Adipocyte (in vitro differentiated cells): ENCODE measurements around the gene ELMOD3.
"Not testable (repeated sequence)": the region's sequence is repeated elsewhere in the genome, so short reads cannot be mapped to it uniquely, and the experiment has no call there.

Experiments used
- DNase-seq: peaks from one replicate; pipeline ENCODE4 v3.0.0-alpha.2; 2015; ENCODE audit warnings: low read depth
- H3K27me3 ChIP-seq: replicated peaks from 2 replicates; pipeline ENCODE4 v1.7.0; 2013; ENCODE audit warnings: mild to moderate bottlenecking, low read length, moderate library complexity; ENCODE audit not compliant: control insufficient read depth, insufficient read depth
- H3K36me3 ChIP-seq: 2 replicates; pipeline ENCODE4 v1.7.0; 2013; ENCODE audit warnings: low read length, mild to moderate bottlenecking, moderate library complexity; ENCODE audit not compliant: control insufficient read depth, insufficient read depth, severe bottlenecking
- H3K4me1 ChIP-seq: 2 replicates; pipeline ENCODE4 v1.7.0; 2013; ENCODE audit warnings: mild to moderate bottlenecking, low read length, moderate library complexity; ENCODE audit not compliant: control insufficient read depth, insufficient read depth
- H3K4me3 ChIP-seq: 2 replicates; pipeline ENCODE4 v1.7.0; 2013; ENCODE audit warnings: mild to moderate bottlenecking, low read length, moderate library complexity
- H3K9ac ChIP-seq: 2 replicates; pipeline ENCODE4 v1.7.0; 2013; ENCODE audit warnings: mild to moderate bottlenecking, low read length, moderate library complexity
- H3K9me3 ChIP-seq: 2 replicates; pipeline ENCODE4 v1.7.0; 2013; ENCODE audit warnings: mild to moderate bottlenecking, low read length, moderate library complexity; ENCODE audit not compliant: control insufficient read depth

The ELMOD3 gene

GRCh38 chr2:85411405-85411748 is 56.8 kb downstream of the ELMOD3 start:
- Histone ChIP-seq H3K9me3 (no peaks in the 10 kb centered on the region), H3K4me3 (no peak overlapping the region), H3K27me3 (no peaks in the 10 kb centered on the region), H3K36me3 (no peaks in the 10 kb centered on the region), H3K4me1 (peaks cover 36% of the 10 kb centered on the region), H3K9ac (no peak overlapping the region)
- DNase-seq, result no peak

- peaks cover 31% of the 10 kb centered on the region for H3K4me1 ChIP-seq
- H3K27me3 ChIP-seq, result no peaks in the 10 kb centered on the region
- H3K9me3 ChIP-seq, result no peaks in the 10 kb centered on the region
- peak; percentile 84 for DNase-seq
- no peaks in the 10 kb centered on the region for H3K36me3 ChIP-seq
- peak overlapping the region; percentile 86 for H3K9ac ChIP-seq
- peak overlapping the region; percentile 87 for H3K4me3 ChIP-seq
These were observed 59.2 kb downstream of the ELMOD3 start for GRCh38 chr2:85413592-85414420.

- not testable (repeated sequence) for H3K9me3 ChIP-seq, DNase-seq, H3K36me3 ChIP-seq, H3K27me3 ChIP-seq
- peaks cover 36% of the 10 kb centered on the region for H3K4me1 ChIP-seq
- H3K9ac ChIP-seq, result peak overlapping the region; percentile 86
- H3K4me3 ChIP-seq, result peak overlapping the region; percentile 87
These were observed 59.8 kb downstream of the ELMOD3 start for GRCh38 chr2:85414421-85414759.

- Histone ChIP-seq H3K4me3 (no peak overlapping the region), H3K36me3 (no peaks in the 10 kb centered on the region), H3K9ac (no peak overlapping the region), H3K9me3 (no peaks in the 10 kb centered on the region), H3K4me1 (peaks cover 41% of the 10 kb centered on the region), H3K27me3 (no peaks in the 10 kb centered on the region)
- DNase-seq, result no peak
These were observed 60.4 kb downstream of the ELMOD3 start for GRCh38 chr2:85414761-85415553.

GRCh38 chr2:85415980-85416650 is 61.5 kb downstream of the ELMOD3 start:
- H3K4me1 ChIP-seq, result peaks cover 44% of the 10 kb centered on the region
- no peaks in the 10 kb centered on the region for H3K9me3 ChIP-seq
- DNase-seq, result no peak
- H3K4me3 ChIP-seq, result no peak overlapping the region
- no peaks in the 10 kb centered on the region for H3K27me3 ChIP-seq
- no peak overlapping the region for H3K9ac ChIP-seq
- H3K36me3 ChIP-seq, result no peaks in the 10 kb centered on the region

GRCh38 chr2:85418132-85419008 is 63.8 kb downstream of the ELMOD3 start, which contains the start of gene SH2D6:
SH2D6 (plus strand) TSS chr2:85418714; CDS start chr2:85429466, 10,752 bp downstream.
- Histone ChIP-seq H3K27me3 (no peaks in the 10 kb centered on the region), H3K4me1 (peaks cover 43% of the 10 kb centered on the region), H3K36me3 (no peaks in the 10 kb centered on the region), H3K4me3 (peak within 1 kb of the TSS; percentile 89), H3K9ac (peak within 1 kb of the TSS; percentile 95), H3K9me3 (no peaks in the 10 kb centered on the region)
- DNase-seq, result peak; percentile 91

- Histone ChIP-seq H3K9ac (peak overlapping the region; percentile 95), H3K4me3 (peak overlapping the region; percentile 89), H3K36me3 (no peaks in the 10 kb centered on the region), H3K27me3 (no peaks in the 10 kb centered on the region), H3K9me3 (no peaks in the 10 kb centered on the region), H3K4me1 (peaks cover 35% of the 10 kb centered on the region)
- DNase-seq, result no peak
These were observed 64.6 kb downstream of the ELMOD3 start for GRCh38 chr2:85419009-85419675.

- peak overlapping the region; percentile 68 for H3K4me3 ChIP-seq
- peak; percentile 90 for DNase-seq
- peak overlapping the region; percentile 95 for H3K9ac ChIP-seq
- peaks cover 32% of the 10 kb centered on the region for H3K4me1 ChIP-seq
- H3K9me3 ChIP-seq, result no peaks in the 10 kb centered on the region
- no peaks in the 10 kb centered on the region for H3K27me3 ChIP-seq
- no peaks in the 10 kb centered on the region for H3K36me3 ChIP-seq
These were observed 66.1 kb downstream of the ELMOD3 start for GRCh38 chr2:85420536-85421259.

- Histone ChIP-seq H3K9me3 (no peaks in the 10 kb centered on the region), H3K4me1 (peaks cover 32% of the 10 kb centered on the region), H3K9ac (peak overlapping the region; percentile 95), H3K36me3 (no peaks in the 10 kb centered on the region), H3K27me3 (no peaks in the 10 kb centered on the region), H3K4me3 (peak overlapping the region; percentile 30)
- DNase-seq, result no peak
These were observed 66.9 kb downstream of the ELMOD3 start for GRCh38 chr2:85421260-85422071.
